HepG2 (cell line): ENCODE measurements around the gene CPA5. TPM values are rescaled to one million over a fixed set of nuclear protein-coding genes. Genes with fewer than 3 reads are reported as not detected.

ENCODE experiments used
- ATAC-seq: fragments of 200-7000 bp; cut with Tn5 transposase; 3 replicates; pipeline ENCODE4 v1.9.1; 2020; ENCODE audit warnings: mild to moderate bottlenecking, moderate library complexity
- BruUV-seq: library from RNA; stranded (reverse); fragments of 400-500 nt; replicated peaks from 2 replicates; lab custom pipeline; 2021; lab: Mats Ljungman, UMichigan
- CTCF ChIA-PET: fragments of 300-600 bp; formaldehyde crosslinking; extraction: SDS; loops from one replicate; lab custom pipeline; 2021; ENCODE audit warnings: low total read pairs, inconsistent platforms, low intra/inter-chr PET ratio; lab: Yijun Ruan, JAX
- POLR2A ChIA-PET: fragments of 350-600 bp; sonication (Branson Sonifier 250); formaldehyde crosslinking; loops from one replicate; lab custom pipeline; 2020; ENCODE audit warnings: antibody characterized with exemption, inconsistent platforms; lab: Yijun Ruan, JAX
- DNase-seq: peaks from one replicate; pipeline ENCODE4 v3.0.0-alpha.2; 2015; ENCODE audit warnings: low spot score
- FAIRE-seq: peaks from 3 replicates; lab custom pipeline; 2011; peaks lifted over from hg19 to GRCh38; lab: Jason Lieb, UNC
- H2AFZ ChIP-seq: one replicate; pipeline ENCODE4 v1.6.1; 2011; ENCODE audit warnings: low read length, inconsistent platforms
- H3K27ac ChIP-seq: fragments of 300-600 bp; 3 replicates; pipeline ENCODE4 v1.8.0; 2011; ENCODE audit warnings: mixed run types, mild to moderate bottlenecking, mixed read lengths, low read length, inconsistent platforms; ENCODE audit not compliant: insufficient read depth; ENCODE audit errors: extremely low read length
- H3K27me3 ChIP-seq, 2 experiments: fragments of 200-600 bp in 1 of 2; 2 replicates in 1 of 2; 3 replicates in 1 of 2; pipeline versions ENCODE4 v1.6.0 to v1.8.0; 2011; ENCODE audit warnings: low read length in 2 of 2, mild to moderate bottlenecking in 2 of 2, moderate library complexity in 2 of 2, inconsistent platforms in 1 of 2; ENCODE audit not compliant: insufficient read depth in 2 of 2, control insufficient read depth in 1 of 2
- H3K36me3 ChIP-seq, 2 experiments: fragments of 200-600 bp in 1 of 2; replicated peaks in 1 of 2; 2 replicates in 1 of 2; 3 replicates in 1 of 2; pipeline versions ENCODE4 v1.5.1 to v1.8.0; 2011; ENCODE audit warnings: low read length in 2 of 2, inconsistent platforms in 1 of 2; ENCODE audit not compliant: insufficient read depth in 2 of 2, control insufficient read depth in 1 of 2
- H3K4me1 ChIP-seq: 2 replicates; pipeline ENCODE4 v1.5.1; 2012; ENCODE audit warnings: low read length, inconsistent platforms; ENCODE audit not compliant: insufficient read depth
- H3K4me2 ChIP-seq: 2 replicates; pipeline ENCODE4 v1.6.0; 2011; ENCODE audit warnings: low read depth, low read length, inconsistent platforms
- H3K4me3 ChIP-seq, 3 experiments: fragments of 200-600 bp in 1 of 3; sonication (generic), shearing (Covaris generic) in 1 of 3; replicated peaks in 1 of 3; 2 replicates each; pipeline ENCODE4 v1.5.1; 2011 to 2016; ENCODE audit warnings: low read length in 3 of 3, inconsistent platforms in 2 of 3, low read depth in 2 of 3, mild to moderate bottlenecking in 2 of 3, control low read depth in 1 of 3, mixed read lengths in 1 of 3; ENCODE audit not compliant: insufficient read depth in 1 of 3
- H3K79me2 ChIP-seq: one replicate; pipeline ENCODE4 v1.6.1; 2011; ENCODE audit warnings: low read length, inconsistent platforms; ENCODE audit not compliant: insufficient read depth
- H3K9ac ChIP-seq: 2 replicates; pipeline ENCODE4 v1.6.0; 2011; ENCODE audit warnings: mild to moderate bottlenecking, low read depth, low read length, inconsistent platforms; ENCODE audit not compliant: insufficient read depth
- H3K9me3 ChIP-seq: 2 replicates; pipeline ENCODE4 v1.5.1; 2012; ENCODE audit warnings: mild to moderate bottlenecking, low read length
- H4K20me1 ChIP-seq: 2 replicates; pipeline ENCODE4 v1.6.0; 2011; ENCODE audit warnings: inconsistent platforms, mild to moderate bottlenecking, low read length, moderate library complexity; ENCODE audit not compliant: insufficient read depth
- CERS6 ChIP-seq: sonication (generic); formaldehyde crosslinking; IDR thresholded peaks from 2 replicates; pipeline ENCODE4 v1.5.0; 2020; ENCODE audit warnings: missing genetic modification reagents
- HDAC6 ChIP-seq: fragments of 200-600 bp; sonication (generic); IDR thresholded peaks from 2 replicates; pipeline ENCODE4 v1.7.0; 2017; ENCODE audit warnings: mild to moderate bottlenecking, antibody characterized with exemption, low read length, low read depth
- HOXA5 ChIP-seq: sonication (generic); formaldehyde crosslinking; IDR thresholded peaks from 2 replicates; pipeline ENCODE4 v1.4.0; 2020; ENCODE audit warnings: missing genetic modification reagents
- IRF9 ChIP-seq: sonication (generic); formaldehyde crosslinking; IDR thresholded peaks from 2 replicates; pipeline ENCODE4 v1.8.0; 2022; ENCODE audit warnings: missing genetic modification reagents, mild to moderate bottlenecking, borderline replicate concordance
- KLF15 ChIP-seq: sonication (generic); formaldehyde crosslinking; IDR thresholded peaks from 2 replicates; pipeline ENCODE4 v1.8.1; 2023; ENCODE audit warnings: borderline replicate concordance, mild to moderate bottlenecking, inconsistent platforms, missing genetic modification reagents, mixed read lengths
- ZBTB7B ChIP-seq: sonication (generic); formaldehyde crosslinking; IDR thresholded peaks from 2 replicates; pipeline ENCODE4 v1.4.0; 2020; ENCODE audit warnings: missing genetic modification reagents
- ZNF430 ChIP-seq: sonication (generic); formaldehyde crosslinking; IDR thresholded peaks from 2 replicates; pipeline ENCODE4 v1.9.0; 2021; ENCODE audit warnings: mild to moderate bottlenecking, missing genetic modification reagents
- ZNF589 ChIP-seq: sonication (generic); formaldehyde crosslinking; conservative IDR thresholded peaks from 2 replicates; pipeline ENCODE4 v1.8.0; 2022; ENCODE audit warnings: mild to moderate bottlenecking, moderate library complexity, missing genetic modification reagents
- ZNF782 ChIP-seq: sonication (generic); formaldehyde crosslinking; IDR thresholded peaks from 2 replicates; pipeline ENCODE4 v1.4.0; 2020; ENCODE audit warnings: missing genetic modification reagents, mild to moderate bottlenecking, borderline replicate concordance
- WGBS: methylation state at CpG from one replicate; pipeline ENCODE4 v1.1.6; 2017; ENCODE audit warnings: low lambda C conversion rate; 5-methylcytosine and 5-hydroxymethylcytosine counted together
- in situ Hi-C: cut with HindIII; loops from 2 replicates; pipeline ENCODE4 v1.10.0; 2017; ENCODE audit warnings: low pct_unique_long_range_greater_than_20kb; ENCODE audit not compliant: extremely low pct_ligation_motif_present
- intact Hi-C: fragments of 100-400 bp; cut with micrococcal nuclease; formaldehyde crosslinking; loops from one replicate; pipeline ENCODE4 v1.10.0; 2022; ENCODE audit not compliant: unreplicated experiment
- polyA plus RNA-seq, 8 experiments: library from polyadenylated mRNA; depleted of rRNA in 3 of 8; stranded (reverse) in 7 of 8; unstranded in 1 of 8; fragments of >200 nt; fragmentation: Illumina TruSeq in 4 of 8; extraction: Trizol in 4 of 8; gene quantifications; 2 replicates each; pipeline versions ENCODE4 v1.2.1 to v1.2.3, GENCODE V29; 2011 to 2016; ENCODE audit warnings: low read depth in 4 of 8, missing spikeins in 1 of 8, mixed read lengths in 1 of 8; ENCODE audit not compliant: insufficient read depth in 1 of 8
- total RNA-seq, 5 experiments: library from RNA; depleted of rRNA; stranded (reverse); fragments of >200 nt; fragmentation: Illumina TruSeq; extraction: Trizol; gene quantifications; 2 replicates each; pipeline ENCODE4 v1.2.3, GENCODE V29; 2016; ENCODE audit warnings: low read depth in 1 of 5
- TF ChIP-seq, protein P1 (sequence below): sonication (generic); formaldehyde crosslinking; IDR thresholded peaks from 2 replicates; pipeline ENCODE4 v1.5.0; 2020; ENCODE audit warnings: missing genetic modification reagents
- TF ChIP-seq, protein P2 (sequence below): sonication (generic); formaldehyde crosslinking; IDR thresholded peaks from 2 replicates; pipeline ENCODE4 v1.8.1; 2023; ENCODE audit warnings: mild to moderate bottlenecking, missing genetic modification reagents

The CPA5 gene
- total and polyA plus RNA-seq, 2 of the 13 experiments (the other 11 are each of a cell fraction or from before 2014, with no cell fraction given), result 0.48 TPM; not detected in 1

DNA sequence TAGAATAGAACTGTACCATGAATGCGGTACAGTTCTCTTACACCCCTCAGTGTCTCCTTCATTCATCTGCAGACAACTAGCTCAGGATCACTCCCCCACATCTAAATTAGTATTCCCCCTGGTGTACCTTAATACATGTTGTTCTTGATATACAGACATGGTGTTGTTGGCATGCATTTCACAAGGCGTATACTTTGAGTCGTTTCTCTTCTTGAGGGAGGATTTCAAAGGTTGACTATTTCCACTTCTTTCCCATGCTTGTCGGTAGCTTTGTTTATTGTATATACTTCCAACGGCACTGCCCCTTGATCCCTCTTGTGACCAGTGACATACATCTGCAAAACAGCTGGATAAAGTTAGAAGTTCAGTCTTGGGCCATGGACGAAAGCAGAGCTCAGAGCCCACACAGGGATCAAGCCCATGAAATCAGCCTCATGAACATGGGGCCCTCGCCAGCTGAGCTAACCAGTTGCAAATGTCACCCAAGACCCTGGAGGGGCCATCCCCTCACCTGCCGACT is 43.1 kb upstream of the CPA5 start:
- DNase-seq, result no peak
- no peaks in the 10 kb centered on the region for H3K36me3 ChIP-seq
- BruUV-seq, result no TSS peak
- no peak overlapping the region for H3K4me3 ChIP-seq
- no peaks in the 10 kb centered on the region for H3K79me2 ChIP-seq
- FAIRE-seq, result no peak
- no peak for TF ChIP-seq ZNF589 (CRISPR knock-in tag)
- TF ChIP-seq, protein P1, sequence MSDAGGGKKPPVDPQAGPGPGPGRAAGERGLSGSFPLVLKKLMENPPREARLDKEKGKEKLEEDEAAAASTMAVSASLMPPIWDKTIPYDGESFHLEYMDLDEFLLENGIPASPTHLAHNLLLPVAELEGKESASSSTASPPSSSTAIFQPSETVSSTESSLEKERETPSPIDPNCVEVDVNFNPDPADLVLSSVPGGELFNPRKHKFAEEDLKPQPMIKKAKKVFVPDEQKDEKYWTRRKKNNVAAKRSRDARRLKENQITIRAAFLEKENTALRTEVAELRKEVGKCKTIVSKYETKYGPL (CRISPR knock-in tag), result no peak
- TF ChIP-seq CERS6 (CRISPR knock-in tag), result no peak
- no peak for TF ChIP-seq HDAC6
- TF ChIP-seq ZNF430 (CRISPR knock-in tag), result no peak
- no peak for TF ChIP-seq IRF9
- no peak for TF ChIP-seq HOXA5
- no peak for TF ChIP-seq ZNF782 (CRISPR knock-in tag)
- TF ChIP-seq, protein P2, sequence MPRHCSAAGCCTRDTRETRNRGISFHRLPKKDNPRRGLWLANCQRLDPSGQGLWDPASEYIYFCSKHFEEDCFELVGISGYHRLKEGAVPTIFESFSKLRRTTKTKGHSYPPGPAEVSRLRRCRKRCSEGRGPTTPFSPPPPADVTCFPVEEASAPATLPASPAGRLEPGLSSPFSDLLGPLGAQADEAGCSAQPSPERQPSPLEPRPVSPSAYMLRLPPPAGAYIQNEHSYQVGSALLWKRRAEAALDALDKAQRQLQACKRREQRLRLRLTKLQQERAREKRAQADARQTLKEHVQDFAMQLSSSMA (CRISPR knock-in tag), result no peak
- no peak for TF ChIP-seq ZBTB7B (CRISPR knock-in tag)
- TF ChIP-seq KLF15 (CRISPR knock-in tag), result no peak
- TF ChIP-seq, all 625 proteins: peak for 0
- ATAC-seq, result no peak
- Histone ChIP-seq H3K9me3 (no peaks in the 10 kb centered on the region), H3K4me1 (peaks cover 7% of the 10 kb centered on the region), H3K27me3 (peaks cover 1 to 26% of the 10 kb centered on the region in 2 experiments; a peak in 2 of 5 replicates), H2AFZ (no peak overlapping the region), H4K20me1 (no peaks in the 10 kb centered on the region), H3K27ac (no peak overlapping the region), H3K4me2 (no peak overlapping the region), H3K9ac (no peak overlapping the region)
- ChIA-PET CTCF (no interaction called here), POLR2A (no interaction called here)
- intact Hi-C loops (no loop called here), in situ Hi-C loops (no loop called here)
- WGBS, result 44% methylated on average over 8 of the region's 8 CpGs
